VCaP (cell line): ENCODE measurements around the gene PIKFYVE.
"Not testable (repeated sequence)": the region's sequence is repeated elsewhere in the genome, so short reads cannot be mapped to it uniquely, and the experiment has no call there.

Source experiments
- H3K27ac ChIP-seq: fragments of 450-650 bp; 2 replicates; pipeline ENCODE4 v1.5.1; 2017
- CTCF ChIP-seq: fragments of 450-650 bp; conservative IDR thresholded peaks from 2 replicates; pipeline ENCODE4 v1.5.1; 2017; ENCODE audit warnings: mild to moderate bottlenecking, moderate library complexity

Gene PIKFYVE

DNA sequence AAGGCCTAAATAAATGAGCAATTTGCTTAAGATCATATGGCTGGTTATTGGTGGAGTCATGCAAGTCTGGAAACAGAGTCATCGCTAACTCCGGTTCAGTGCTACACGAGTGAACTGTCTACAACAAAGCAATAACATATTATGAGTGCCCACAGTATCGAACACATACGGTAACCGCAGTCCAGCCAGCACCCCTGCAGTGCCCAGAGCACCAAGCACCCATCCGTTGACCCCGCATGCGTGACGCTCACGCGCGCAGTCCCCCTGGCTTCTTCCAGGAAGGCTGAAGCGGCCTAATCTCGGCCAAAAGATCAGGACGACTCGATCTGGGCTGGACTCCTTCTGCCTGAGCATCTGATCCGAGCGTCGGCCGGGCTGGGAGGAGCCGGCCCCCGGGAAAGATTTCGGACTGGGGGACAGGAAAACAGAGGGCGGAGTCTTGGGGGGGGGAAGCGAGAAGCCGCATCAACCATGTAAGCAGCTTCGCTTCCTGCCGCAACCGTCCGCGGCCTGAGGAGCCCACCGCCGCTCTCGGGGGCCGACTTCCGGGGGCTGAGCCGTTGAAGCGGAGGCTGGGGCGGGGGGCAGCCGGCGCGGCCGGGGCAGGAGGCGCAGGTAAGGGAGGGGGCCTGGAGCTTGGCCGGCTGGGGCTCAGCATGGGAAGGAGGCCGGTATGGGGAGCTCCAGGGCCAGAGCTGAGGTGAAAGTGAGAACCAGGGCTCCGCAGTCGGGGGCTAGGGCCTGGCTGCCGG lies at the start of gene PIKFYVE:
PIKFYVE (plus strand) TSS at position 455 of the 752 bp plus-strand sequence. CDS start 5,265 bp downstream, outside the sequence.
- no peak for TF ChIP-seq CTCF

DNA sequence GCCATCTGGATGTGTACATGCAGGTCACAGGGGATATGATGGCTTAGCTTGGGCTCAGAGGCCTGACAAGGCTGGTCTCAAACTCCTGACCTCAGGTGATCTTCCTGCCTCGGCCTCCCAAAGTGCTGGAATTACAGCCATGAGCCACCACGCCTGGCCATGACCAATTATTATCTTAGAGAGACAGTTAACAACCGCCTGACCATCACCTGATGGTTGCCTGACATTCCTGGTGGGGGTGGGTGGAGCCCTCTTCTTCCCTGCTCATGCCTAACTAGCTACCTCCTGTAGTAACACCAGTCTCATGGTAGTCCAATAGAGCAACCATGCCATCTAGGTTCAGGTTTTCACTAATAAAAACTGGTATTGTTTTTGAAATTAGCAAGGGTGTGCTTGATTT lies 44.2 kb upstream of the PIKFYVE start:
- H3K27ac ChIP-seq, result not testable (repeated sequence)

More for the DNA sequence above, at the start of gene PIKFYVE:
- H3K27ac ChIP-seq, result peak within 1 kb of the TSS; percentile 90

DNA sequence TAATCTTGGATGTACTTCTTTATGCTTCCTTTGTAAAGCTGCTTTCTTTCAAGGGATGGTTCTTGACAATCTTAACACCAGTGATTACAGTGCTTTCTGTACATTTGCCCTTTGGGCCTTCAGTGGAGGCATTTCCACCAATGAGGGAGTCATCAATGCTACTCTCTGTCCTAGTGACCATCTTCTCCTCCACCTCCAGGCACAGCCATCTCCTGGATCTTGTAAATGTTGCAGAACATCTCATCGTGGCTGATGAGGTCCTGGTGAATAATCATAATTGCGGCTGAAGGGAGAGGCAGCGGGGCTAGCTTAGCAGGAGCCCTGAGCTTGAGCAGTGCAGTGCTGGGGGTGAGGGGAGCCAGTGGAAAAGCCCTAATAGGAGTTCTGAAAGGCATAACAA lies 43.7 kb upstream of the PIKFYVE start:
- no peak for TF ChIP-seq CTCF
- no peak overlapping the region for H3K27ac ChIP-seq

DNA sequence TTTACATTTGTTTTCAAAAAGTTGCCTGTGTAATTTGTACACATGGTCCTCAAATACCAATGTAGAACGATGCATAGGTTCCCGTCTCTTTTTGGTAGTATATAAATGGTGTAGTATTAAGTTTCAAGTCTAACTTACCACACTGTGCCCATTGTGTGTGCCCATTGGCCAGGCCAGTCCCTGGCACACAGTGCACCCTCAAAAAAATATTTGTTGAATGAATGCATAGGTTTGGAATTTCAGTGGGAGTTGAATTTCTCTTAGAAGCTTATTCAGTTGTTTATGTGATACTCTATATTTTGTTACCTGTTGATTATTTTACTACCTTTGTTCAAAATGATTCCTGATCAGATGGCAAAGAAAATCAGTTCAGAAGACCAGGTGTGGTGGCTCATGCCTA lies 41.3 kb upstream of the PIKFYVE start:
- no peak for TF ChIP-seq CTCF
- no peak overlapping the region for H3K27ac ChIP-seq

- TF ChIP-seq CTCF, result no peak
- H3K27ac ChIP-seq, result no peak overlapping the region
These were observed 38.3 kb upstream of the PIKFYVE start for GRCh38 chr2:208227581-208228232.

DNA sequence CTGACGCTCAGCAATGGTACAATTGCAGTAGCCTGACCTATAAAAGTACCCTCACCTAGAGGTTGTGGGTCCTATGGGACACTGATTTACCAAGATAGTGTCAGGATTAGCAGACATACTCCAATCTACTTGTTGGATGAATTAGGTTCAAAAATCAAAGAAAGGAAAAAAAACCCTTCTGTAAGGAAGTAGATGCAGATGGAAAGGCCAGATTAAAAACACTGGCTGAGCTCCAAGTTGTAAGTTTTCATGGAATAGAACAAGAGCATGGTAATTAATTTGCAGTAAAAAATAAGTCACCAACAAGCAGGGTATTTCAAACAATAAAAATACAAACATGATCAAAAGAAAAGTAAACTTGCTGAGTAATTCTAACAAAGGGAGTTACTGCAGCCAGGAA lies 37.6 kb upstream of the PIKFYVE start:
- no peak for TF ChIP-seq CTCF
- no peak overlapping the region for H3K27ac ChIP-seq

GRCh38 chr2:208234786-208235185 lies 31.3 kb upstream of the PIKFYVE start:
- no peak for TF ChIP-seq CTCF
- H3K27ac ChIP-seq, result no peak overlapping the region

- no peak overlapping the region for H3K27ac ChIP-seq
- no peak for TF ChIP-seq CTCF
These were observed 30.2 kb upstream of the PIKFYVE start for GRCh38 chr2:208235860-208236259.
